ENCODE results near the gene CD244. TPM values are rescaled to one million over a fixed set of nuclear protein-coding genes. Genes with fewer than 3 reads are reported as not detected.

The CD244 gene
- total and polyA plus RNA-seq, 2 donors (not counting 3 experiments of a cell fraction or from before 2014, with no cell fraction given) = not detected

GRCh38 chr1:160781186-160781766, 81.4 kb downstream of the CD244 start:
- Histone ChIP-seq H4K20me1 (replicated peaks; ENCODE audit: control insufficient read depth, extremely low read depth, insufficient read depth, low read length) (no peaks in the 10 kb centered on the region), H3K4me1 (ENCODE audit: control insufficient read depth, extremely low read depth, insufficient read depth, low read length) (no peaks in the 10 kb centered on the region), H3K9me3 (replicated peaks; ENCODE audit: control insufficient read depth, insufficient read depth, low read length) (no peaks in the 10 kb centered on the region), H3K4me3 (replicated peaks in 1 of 3; ENCODE audit: insufficient read depth in 1 of 3, low read depth in 1 of 3, low read length in 3 of 3) (no peak overlapping the region), H3K9ac (replicated peaks; ENCODE audit: extremely low read depth, insufficient read depth, low read length) (no peak overlapping the region), H3K9me1 (replicated peaks; ENCODE audit: control insufficient read depth, extremely low read depth, insufficient read depth, low read length) (no peaks in the 10 kb centered on the region), H3K27ac (ENCODE audit: insufficient read depth, low read depth, low read length) (no peak overlapping the region), H3K4me2 (ENCODE audit: insufficient read depth, low read length) (no peak overlapping the region), H3K79me2 (ENCODE audit: control insufficient read depth, insufficient read depth, low read length) (no peaks in the 10 kb centered on the region), H2AFZ (ENCODE audit: low read depth, low read length) (no peak overlapping the region), H3K27me3 (ENCODE audit: control insufficient read depth in 2 of 2, insufficient read depth in 2 of 2, low read length in 2 of 2) (no peaks in the 10 kb centered on the region), H3K36me3 (ENCODE audit: control insufficient read depth in 2 of 2, extremely low read depth in 1 of 2, insufficient read depth in 2 of 2, low read length in 2 of 2) (no peaks in the 10 kb centered on the region)
- POLR2A ChIA-PET = no interaction called here
- TF ChIP-seq POLR2AphosphoS5 (IDR thresholded peaks at IDR 0.05; ENCODE audit: insufficient read depth, low read depth, low read length) (no peak), EZH2 (IDR thresholded peaks at IDR 0.05; ENCODE audit: borderline replicate concordance, low read depth, low read length, severe bottlenecking) (no peak)
- no peak for DNase-seq (ENCODE audit: low read depth, low spot score)
- no peak for FAIRE-seq
- dilution Hi-C loops (cut with MboI; ENCODE audit: extremely low pct_ligation_motif_present, low sequenced_read_pairs) = no loop called here
- CTCF ChIA-PET = interaction anchor here (1.3 to 1.8 kb wide), 4 partner anchors 13 to 106 kb away, joined by 3 to 6 read pairs (median 4); no protein-coding TSS in a partner anchor
- BruUV-seq (replicated peaks) = no TSS peak
- intact Hi-C loops (cut with micrococcal nuclease) = loop anchor here (2.0 kb wide), 1 partner anchor 172 kb away; no protein-coding TSS in a partner anchor

- POLR2A ChIA-PET = no interaction called here
- Histone ChIP-seq H3K9me1 (replicated peaks; ENCODE audit: control insufficient read depth, extremely low read depth, insufficient read depth, low read length) (no peaks in the 10 kb centered on the region), H3K9me3 (replicated peaks; ENCODE audit: control insufficient read depth, insufficient read depth, low read length) (no peaks in the 10 kb centered on the region), H2AFZ (ENCODE audit: low read depth, low read length) (no peak overlapping the region), H3K79me2 (ENCODE audit: control insufficient read depth, insufficient read depth, low read length) (no peaks in the 10 kb centered on the region), H3K9ac (replicated peaks; ENCODE audit: extremely low read depth, insufficient read depth, low read length) (no peak overlapping the region), H3K4me1 (ENCODE audit: control insufficient read depth, extremely low read depth, insufficient read depth, low read length) (no peaks in the 10 kb centered on the region), H4K20me1 (replicated peaks; ENCODE audit: control insufficient read depth, extremely low read depth, insufficient read depth, low read length) (no peaks in the 10 kb centered on the region), H3K36me3 (ENCODE audit: control insufficient read depth in 2 of 2, extremely low read depth in 1 of 2, insufficient read depth in 2 of 2, low read length in 2 of 2) (no peaks in the 10 kb centered on the region), H3K4me2 (ENCODE audit: insufficient read depth, low read length) (no peak overlapping the region), H3K27me3 (ENCODE audit: control insufficient read depth in 2 of 2, insufficient read depth in 2 of 2, low read length in 2 of 2) (no peaks in the 10 kb centered on the region), H3K4me3 (replicated peaks in 1 of 3; ENCODE audit: insufficient read depth in 1 of 3, low read depth in 1 of 3, low read length in 3 of 3) (no peak overlapping the region), H3K27ac (ENCODE audit: insufficient read depth, low read depth, low read length) (no peak overlapping the region)
- intact Hi-C loops (cut with micrococcal nuclease) (loop anchor here (2.0 kb wide), 1 partner anchor 172 kb away; no protein-coding TSS in a partner anchor), dilution Hi-C loops (cut with MboI; ENCODE audit: extremely low pct_ligation_motif_present, low sequenced_read_pairs) (no loop called here)
- CTCF ChIA-PET = interaction anchor here (0.6 to 1.5 kb wide), 6 partner anchors 12 to 174 kb away, joined by 3 to 5 read pairs (median 3); no protein-coding TSS in a partner anchor
- no peak for DNase-seq (ENCODE audit: low read depth, low spot score)
- TF ChIP-seq POLR2A (IDR thresholded peaks at IDR 0.05; ENCODE audit: low read depth, low read length) (no peak), JUN (IDR thresholded peaks at IDR 0.05; ENCODE audit: borderline replicate concordance, insufficient read depth, insufficient read length, low read depth) (no peak), FOS (IDR thresholded peaks at IDR 0.05; ENCODE audit: borderline replicate concordance, insufficient read depth, low read length) (no peak), MAX (IDR thresholded peaks at IDR 0.05; ENCODE audit: insufficient read depth, insufficient read length) (no peak), MYC (IDR thresholded peaks at IDR 0.05; ENCODE audit: low read depth, low read length) (no peak), CTCF (IDR thresholded peaks at IDR 0.05; ENCODE audit: extremely low read depth in 1 of 2, insufficient read depth in 1 of 2, low read depth in 1 of 2, low read length in 2 of 2) (no peak), EZH2 (IDR thresholded peaks at IDR 0.05; ENCODE audit: borderline replicate concordance, low read depth, low read length, severe bottlenecking) (no peak), POLR2AphosphoS5 (IDR thresholded peaks at IDR 0.05; ENCODE audit: insufficient read depth, low read depth, low read length) (no peak), GATA2 (IDR thresholded peaks at IDR 0.05; ENCODE audit: insufficient read depth, insufficient read length, low read depth, low read length) (no peak)
- BruUV-seq (replicated peaks) = no TSS peak
- no peak for FAIRE-seq
These were observed 82.3 kb downstream of the CD244 start for GRCh38 chr1:160780398-160780755.

Measured in endothelial cell of umbilical vein (primary cell).